Neural progenitor cell (in vitro differentiated cells): ENCODE data around the gene PRSS16.
A peak's percentile ranks its signal among the peaks of the same experiment; 100 is the strongest.
"Not testable (repeated sequence)": the region's sequence is repeated elsewhere in the genome, so short reads cannot be mapped to it uniquely, and the experiment has no call there.

Source experiments
- CTCF ChIP-seq: fragments of 200-600 bp; sonication (generic); IDR thresholded peaks from 2 replicates; pipeline ENCODE4 v1.5.1; 2017; ENCODE audit warnings: antibody characterized with exemption, mild to moderate bottlenecking
- EZH2 ChIP-seq: fragments of 200-600 bp; sonication (generic); IDR thresholded peaks from 2 replicates; pipeline ENCODE4 v1.6.1; 2017; ENCODE audit warnings: antibody characterized with exemption, mild to moderate bottlenecking, moderate library complexity

- TF ChIP-seq CTCF = peak; percentile 20
- not testable (repeated sequence) for TF ChIP-seq EZH2
Observed at GRCh38 chr6:27213091-27213517, 34.4 kb upstream of the PRSS16 start.
